A549 (cell line): ENCODE results near the gene CDC42BPB. TPM values are rescaled to one million over a fixed set of nuclear protein-coding genes. Genes with fewer than 3 reads are reported as not detected.

Source experiments
- ATAC-seq, 2 experiments: fragments of 200-7000 bp in 1 of 2; fragments of >200 bp in 1 of 2; cut with Nextera tagmentation in 1 of 2; cut with Tn5 transposase in 1 of 2; 3 replicates each; pipeline versions ENCODE4 v1.8.0 to v1.9.1; 2018 to 2020; ENCODE audit warnings: mild to moderate bottlenecking in 1 of 2, moderate library complexity in 1 of 2
- CTCF ChIA-PET: fragments of 300-600 bp; sonication (Branson Sonifier 250); formaldehyde crosslinking; extraction: SDS; loops from one replicate; lab custom pipeline; 2021; ENCODE audit warnings: antibody characterized with exemption, inconsistent platforms; lab: Yijun Ruan, JAX
- POLR2A ChIA-PET: fragments of 350-600 bp; formaldehyde crosslinking; extraction: SDS; loops from one replicate; lab custom pipeline; 2021; ENCODE audit warnings: antibody characterized with exemption, inconsistent platforms; lab: Yijun Ruan, JAX
- DNase-seq, 2 experiments: peaks; one replicate each; pipeline versions ENCODE4 v3.0.0 to v3.0.0-alpha.2; 2011 to 2016; ENCODE audit warnings: low read depth in 1 of 2, low spot score in 1 of 2
- FAIRE-seq: peaks from 2 replicates; lab custom pipeline; 2011; peaks lifted over from hg19 to GRCh38; lab: Jason Lieb, UNC
- H3K27ac ChIP-seq, 2 experiments: fragments of >200 bp; sonication (Bioruptor Twin); formaldehyde crosslinking; 3 replicates each; pipeline ENCODE4 v1.5.1; 2016 to 2017
- H3K4me1 ChIP-seq: fragments of >200 bp; sonication (Bioruptor Twin); formaldehyde crosslinking; 3 replicates; pipeline ENCODE4 v1.6.1; 2016
- H3K4me2 ChIP-seq: fragments of >200 bp; sonication (Bioruptor Twin); formaldehyde crosslinking; 3 replicates; pipeline ENCODE4 v1.6.1; 2016
- H3K4me3 ChIP-seq: fragments of >200 bp; sonication (Bioruptor Twin); formaldehyde crosslinking; 3 replicates; pipeline ENCODE4 v1.5.1; 2016
- H3K9me3 ChIP-seq: fragments of >200 bp; sonication (Bioruptor Twin); formaldehyde crosslinking; 3 replicates; pipeline ENCODE4 v1.6.1; 2016
- CHD2 ChIP-seq: fragments of 150-350 bp; IDR thresholded peaks from 2 replicates; pipeline ENCODE4 v1.6.1; 2014; ENCODE audit warnings: low read length; ENCODE audit not compliant: partially characterized antibody
- CHD4 ChIP-seq: fragments of 200-600 bp; sonication (generic); IDR thresholded peaks from 2 replicates; pipeline ENCODE4 v1.6.1; 2016; ENCODE audit warnings: antibody characterized with exemption, mild to moderate bottlenecking, borderline replicate concordance
- EP300 ChIP-seq, 2 experiments: fragments of >200 bp; sonication (Bioruptor Twin); formaldehyde crosslinking; IDR thresholded peaks; 2 replicates in 1 of 2; 3 replicates in 1 of 2; pipeline ENCODE4 v1.6.1; 2016 to 2017
- ESRRA ChIP-seq: fragments of 150-350 bp; IDR thresholded peaks from 2 replicates; pipeline ENCODE4 v1.6.1; 2014; ENCODE audit warnings: mild to moderate bottlenecking, low read length, borderline replicate concordance
- FOSL2 ChIP-seq, 2 experiments: fragments of 450-650 bp in 1 of 2; fragments of >200 bp in 1 of 2; sonication (Bioruptor Twin) in 1 of 2; formaldehyde crosslinking; IDR thresholded peaks; 2 replicates each; pipeline versions ENCODE4 v1.5.0 to v1.6.1; 2016 to 2020; ENCODE audit warnings: mild to moderate bottlenecking in 1 of 2, moderate library complexity in 1 of 2
- FOXS1 ChIP-seq: fragments of 250-450 bp; sonication (Bioruptor Pico); IDR thresholded peaks from 2 replicates; pipeline ENCODE4 v1.5.0; 2020; ENCODE audit warnings: mild to moderate bottlenecking, moderate library complexity
- HOXA7 ChIP-seq: fragments of 250-450 bp; sonication (Bioruptor Pico); IDR thresholded peaks from 2 replicates; pipeline ENCODE4 v1.5.0; 2020; ENCODE audit warnings: mild to moderate bottlenecking, moderate library complexity
- HOXB13 ChIP-seq: fragments of 250-450 bp; sonication (Bioruptor Pico); IDR thresholded peaks from 2 replicates; pipeline ENCODE4 v1.5.0; 2020; ENCODE audit warnings: low read depth, mild to moderate bottlenecking, moderate library complexity
- HOXB5 ChIP-seq: fragments of 250-450 bp; sonication (Bioruptor Pico); IDR thresholded peaks from 2 replicates; pipeline ENCODE4 v1.5.0; 2020; ENCODE audit warnings: mild to moderate bottlenecking, moderate library complexity
- KDM1A ChIP-seq: fragments of 200-600 bp; sonication (generic); IDR thresholded peaks from 2 replicates; pipeline ENCODE4 v1.6.1; 2016; ENCODE audit warnings: low read depth, mild to moderate bottlenecking
- KDM5A ChIP-seq: fragments of 200-600 bp; sonication (generic); IDR thresholded peaks from 2 replicates; pipeline ENCODE4 v1.6.1; 2016; ENCODE audit warnings: antibody characterized with exemption, mild to moderate bottlenecking
- MAZ ChIP-seq: fragments of 150-350 bp; IDR thresholded peaks from 2 replicates; pipeline ENCODE4 v1.6.1; 2014; ENCODE audit warnings: antibody characterized with exemption, low read depth, low read length, borderline replicate concordance
- PHF8 ChIP-seq: fragments of 200-600 bp; sonication (generic); IDR thresholded peaks from 2 replicates; pipeline ENCODE4 v1.6.1; 2016; ENCODE audit warnings: low read depth, mild to moderate bottlenecking, antibody characterized with exemption, moderate library complexity, borderline replicate concordance
- POLR2A ChIP-seq: IDR thresholded peaks from 2 replicates; pipeline ENCODE4 v1.6.1; 2012; ENCODE audit warnings: mild to moderate bottlenecking, low read length
- POLR2AphosphoS2 ChIP-seq: conservative IDR thresholded peaks from 2 replicates; pipeline ENCODE4 v1.6.1; 2012; ENCODE audit warnings: low read length, improper control_type of control experiment, inconsistent platforms
- RARB ChIP-seq: fragments of 250-450 bp; sonication (Bioruptor Pico); IDR thresholded peaks from 2 replicates; pipeline ENCODE4 v1.8.0; 2021; ENCODE audit warnings: mild to moderate bottlenecking, moderate library complexity
- RCOR1 ChIP-seq: fragments of 150-350 bp; IDR thresholded peaks from 2 replicates; pipeline ENCODE4 v1.6.1; 2014; ENCODE audit warnings: antibody characterized with exemption, low read length, low read depth
- RNF2 ChIP-seq: fragments of 200-600 bp; sonication (generic); IDR thresholded peaks from 2 replicates; pipeline ENCODE4 v1.6.1; 2016; ENCODE audit warnings: low read depth, mild to moderate bottlenecking, antibody characterized with exemption, moderate library complexity, borderline replicate concordance
- TFCP2L1 ChIP-seq: fragments of 250-450 bp; sonication (Bioruptor Pico); IDR thresholded peaks from 2 replicates; pipeline ENCODE4 v1.5.0; 2021; ENCODE audit warnings: mild to moderate bottlenecking
- WGBS: methylation state at CpG from one replicate; pipeline ENCODE4 v1.1.6; 2017; ENCODE audit errors: missing lambda C conversion rate; 5-methylcytosine and 5-hydroxymethylcytosine counted together
- polyA plus RNA-seq, 4 experiments: library from polyadenylated mRNA; depleted of rRNA in 3 of 4; stranded (reverse); fragments of >200 nt; fragmentation: RNase III in 1 of 4; extraction: RNeasy Plus Mini Kit Qiagen cat#74134 plus additional on column Dnase treatment in 1 of 4; gene quantifications; 2 replicates in 3 of 4; 3 replicates in 1 of 4; pipeline ENCODE4 v1.2.3, GENCODE V29; 2011 to 2017
- TF ChIP-seq, protein P1 (sequence below): fragments of 450-650 bp; IDR thresholded peaks from 2 replicates; pipeline ENCODE4 v1.6.1; 2014; ENCODE audit warnings: antibody characterized with exemption
- TF ChIP-seq, protein P2 (sequence below): fragments of >200 bp; sonication (Bioruptor Twin); formaldehyde crosslinking; IDR thresholded peaks from 3 replicates; pipeline ENCODE4 v1.5.1; 2016
- TF ChIP-seq, protein P3 (sequence below): fragments of 250-450 bp; sonication (Bioruptor Pico); IDR thresholded peaks from 2 replicates; pipeline ENCODE4 v1.5.0; 2021; ENCODE audit warnings: mild to moderate bottlenecking, moderate library complexity, borderline replicate concordance
- TF ChIP-seq, protein P4 (sequence below): fragments of 150-350 bp; IDR thresholded peaks from 2 replicates; pipeline ENCODE4 v1.6.1; 2014; ENCODE audit warnings: low read depth, mild to moderate bottlenecking, low read length

CDC42BPB gene
- polyA plus RNA-seq, 2 of the 4 experiments (the other 2 are of a cell fraction) = 56.4 to 57.1 TPM

DNA sequence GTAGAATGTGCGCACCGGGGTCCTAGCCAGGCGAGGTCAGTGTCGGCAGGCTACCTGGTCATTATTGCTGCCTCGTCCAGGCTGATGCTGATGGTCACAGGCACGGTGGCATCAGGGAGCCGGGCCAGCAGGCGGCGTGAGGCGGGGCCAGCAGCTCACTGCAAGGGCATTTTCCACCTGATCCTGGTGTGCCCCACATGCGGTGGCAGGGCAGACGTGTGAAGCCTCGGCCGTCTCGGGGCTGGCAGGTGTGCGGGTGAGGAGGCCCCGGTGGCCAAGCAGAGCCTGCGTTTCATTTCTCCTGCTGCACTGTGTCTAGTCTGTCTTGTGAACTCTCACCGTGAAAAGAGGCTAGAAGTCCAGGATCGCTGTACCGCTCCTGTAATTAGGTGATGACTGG lies 146.9 kb downstream of the CDC42BPB start:
- ChIA-PET CTCF (interaction anchor here (0.6 kb wide), 1 partner anchor 225 kb away, joined by 3 read pairs; no protein-coding TSS in a partner anchor), POLR2A (no interaction called here)
- no peak for TF ChIP-seq MAZ
- no peak for TF ChIP-seq EP300 (IDR thresholded peaks at IDR 0.05)
- TF ChIP-seq HOXB13 = no peak
- no peak for TF ChIP-seq HOXB5 (CRISPR knock-in tag)
- no peak for TF ChIP-seq RNF2
- no peak for TF ChIP-seq CHD2
- no peak for TF ChIP-seq RCOR1
- no peak for TF ChIP-seq POLR2AphosphoS2
- H3K4me2 ChIP-seq = no peak overlapping the region
- no peak overlapping the region for H3K4me3 ChIP-seq
- H3K9me3 ChIP-seq = no peaks in the 10 kb centered on the region
- no peak for ATAC-seq
- no peak for FAIRE-seq
- H3K27ac ChIP-seq = no peak overlapping the region
- WGBS = 92% methylated on average over 21 of the region's 21 CpGs
- no peak for DNase-seq
- no peaks in the 10 kb centered on the region for H3K4me1 ChIP-seq

DNA sequence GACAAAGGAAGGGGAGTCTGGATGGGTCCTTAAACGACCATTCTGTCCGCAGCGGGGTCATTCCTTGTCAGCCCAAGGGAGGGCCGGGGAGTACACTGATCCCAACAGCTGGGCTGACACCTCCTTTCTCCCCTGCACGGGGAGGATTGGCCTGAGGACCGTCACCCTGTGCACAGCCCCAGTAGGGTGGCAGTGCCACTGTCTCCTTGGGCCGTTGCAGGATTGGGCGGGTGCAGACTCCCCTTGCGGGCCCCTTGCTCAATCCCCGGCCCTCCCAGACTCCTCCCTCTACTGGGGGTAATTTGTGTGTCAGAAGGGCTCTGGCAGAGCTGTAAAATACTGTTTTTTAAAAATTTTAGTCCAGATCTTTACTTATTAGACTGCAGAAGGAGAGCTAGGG lies 147.4 kb downstream of the CDC42BPB start:
- DNase-seq (no peak), FAIRE-seq (no peak), ATAC-seq (no peak)
- no peaks in the 10 kb centered on the region for H3K9me3 ChIP-seq
- ChIA-PET POLR2A (no interaction called here), CTCF (interaction anchor here (0.6 kb wide), 1 partner anchor 224 kb away, joined by 3 read pairs; no protein-coding TSS in a partner anchor)
- H3K4me3 ChIP-seq = no peak overlapping the region
- no peaks in the 10 kb centered on the region for H3K4me1 ChIP-seq
- no peak overlapping the region for H3K4me2 ChIP-seq
- WGBS = 80% methylated on average over 6 of the region's 10 CpGs
- H3K27ac ChIP-seq = no peak overlapping the region
- TF ChIP-seq PHF8 (no peak), MAZ (no peak), EP300 (IDR thresholded peaks at IDR 0.05) (no peak), RNF2 (no peak), FOXS1 (CRISPR knock-in tag) (no peak), ESRRA (no peak), RARB (CRISPR knock-in tag) (no peak), POLR2A (no peak), HOXB13 (no peak), FOSL2 (IDR thresholded peaks at IDR 0.05) (no peak), FOSL2 (CRISPR knock-in tag; IDR thresholded peaks at IDR 0.05) (no peak), TFCP2L1 (CRISPR knock-in tag) (no peak), CHD4 (no peak)
- TF ChIP-seq, protein P1, sequence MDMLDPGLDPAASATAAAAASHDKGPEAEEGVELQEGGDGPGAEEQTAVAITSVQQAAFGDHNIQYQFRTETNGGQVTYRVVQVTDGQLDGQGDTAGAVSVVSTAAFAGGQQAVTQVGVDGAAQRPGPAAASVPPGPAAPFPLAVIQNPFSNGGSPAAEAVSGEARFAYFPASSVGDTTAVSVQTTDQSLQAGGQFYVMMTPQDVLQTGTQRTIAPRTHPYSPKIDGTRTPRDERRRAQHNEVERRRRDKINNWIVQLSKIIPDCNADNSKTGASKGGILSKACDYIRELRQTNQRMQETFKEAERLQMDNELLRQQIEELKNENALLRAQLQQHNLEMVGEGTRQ = no peak
- TF ChIP-seq, protein P2, sequence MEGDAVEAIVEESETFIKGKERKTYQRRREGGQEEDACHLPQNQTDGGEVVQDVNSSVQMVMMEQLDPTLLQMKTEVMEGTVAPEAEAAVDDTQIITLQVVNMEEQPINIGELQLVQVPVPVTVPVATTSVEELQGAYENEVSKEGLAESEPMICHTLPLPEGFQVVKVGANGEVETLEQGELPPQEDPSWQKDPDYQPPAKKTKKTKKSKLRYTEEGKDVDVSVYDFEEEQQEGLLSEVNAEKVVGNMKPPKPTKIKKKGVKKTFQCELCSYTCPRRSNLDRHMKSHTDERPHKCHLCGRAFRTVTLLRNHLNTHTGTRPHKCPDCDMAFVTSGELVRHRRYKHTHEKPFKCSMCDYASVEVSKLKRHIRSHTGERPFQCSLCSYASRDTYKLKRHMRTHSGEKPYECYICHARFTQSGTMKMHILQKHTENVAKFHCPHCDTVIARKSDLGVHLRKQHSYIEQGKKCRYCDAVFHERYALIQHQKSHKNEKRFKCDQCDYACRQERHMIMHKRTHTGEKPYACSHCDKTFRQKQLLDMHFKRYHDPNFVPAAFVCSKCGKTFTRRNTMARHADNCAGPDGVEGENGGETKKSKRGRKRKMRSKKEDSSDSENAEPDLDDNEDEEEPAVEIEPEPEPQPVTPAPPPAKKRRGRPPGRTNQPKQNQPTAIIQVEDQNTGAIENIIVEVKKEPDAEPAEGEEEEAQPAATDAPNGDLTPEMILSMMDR = no peak
- TF ChIP-seq, protein P3, sequence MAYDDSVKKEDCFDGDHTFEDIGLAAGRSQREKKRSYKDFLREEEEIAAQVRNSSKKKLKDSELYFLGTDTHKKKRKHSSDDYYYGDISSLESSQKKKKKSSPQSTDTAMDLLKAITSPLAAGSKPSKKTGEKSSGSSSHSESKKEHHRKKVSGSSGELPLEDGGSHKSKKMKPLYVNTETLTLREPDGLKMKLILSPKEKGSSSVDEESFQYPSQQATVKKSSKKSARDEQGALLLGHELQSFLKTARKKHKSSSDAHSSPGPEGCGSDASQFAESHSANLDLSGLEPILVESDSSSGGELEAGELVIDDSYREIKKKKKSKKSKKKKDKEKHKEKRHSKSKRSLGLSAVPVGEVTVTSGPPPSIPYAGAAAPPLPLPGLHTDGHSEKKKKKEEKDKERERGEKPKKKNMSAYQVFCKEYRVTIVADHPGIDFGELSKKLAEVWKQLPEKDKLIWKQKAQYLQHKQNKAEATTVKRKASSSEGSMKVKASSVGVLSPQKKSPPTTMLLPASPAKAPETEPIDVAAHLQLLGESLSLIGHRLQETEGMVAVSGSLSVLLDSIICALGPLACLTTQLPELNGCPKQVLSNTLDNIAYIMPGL (CRISPR knock-in tag) = no peak
- TF ChIP-seq, all 56 proteins: peak for 0

DNA sequence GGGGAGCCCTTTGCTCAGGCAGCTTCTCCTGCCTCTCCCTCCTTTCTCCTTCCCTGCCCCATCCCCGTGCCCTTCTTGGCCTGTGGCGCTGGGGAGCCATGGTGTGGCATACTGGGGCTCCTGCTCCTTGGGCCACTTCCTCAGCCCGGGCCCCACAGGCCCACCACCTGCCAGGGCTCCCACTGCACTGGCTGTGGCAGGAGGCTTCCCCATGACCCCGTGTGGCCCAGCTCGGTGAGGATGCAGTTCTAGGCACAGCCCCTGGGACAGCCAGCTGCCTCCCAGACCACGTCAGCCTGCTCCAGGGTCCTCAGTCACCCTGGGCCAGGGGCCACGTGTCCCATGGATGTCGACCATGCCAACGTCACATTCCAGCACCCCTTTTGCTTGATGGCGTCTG lies 147.9 kb downstream of the CDC42BPB start:
- CTCF ChIA-PET = interaction anchor here (1.2 kb wide), 1 partner anchor 214 kb away, joined by 3 read pairs; no protein-coding TSS in a partner anchor
- TF ChIP-seq, protein P4, sequence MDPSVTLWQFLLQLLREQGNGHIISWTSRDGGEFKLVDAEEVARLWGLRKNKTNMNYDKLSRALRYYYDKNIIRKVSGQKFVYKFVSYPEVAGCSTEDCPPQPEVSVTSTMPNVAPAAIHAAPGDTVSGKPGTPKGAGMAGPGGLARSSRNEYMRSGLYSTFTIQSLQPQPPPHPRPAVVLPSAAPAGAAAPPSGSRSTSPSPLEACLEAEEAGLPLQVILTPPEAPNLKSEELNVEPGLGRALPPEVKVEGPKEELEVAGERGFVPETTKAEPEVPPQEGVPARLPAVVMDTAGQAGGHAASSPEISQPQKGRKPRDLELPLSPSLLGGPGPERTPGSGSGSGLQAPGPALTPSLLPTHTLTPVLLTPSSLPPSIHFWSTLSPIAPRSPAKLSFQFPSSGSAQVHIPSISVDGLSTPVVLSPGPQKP = no peak
- TF ChIP-seq HOXB5 (CRISPR knock-in tag) = no peak
- no peak for TF ChIP-seq KDM5A
- TF ChIP-seq RARB (CRISPR knock-in tag) = no peak
- TF ChIP-seq HOXA7 = no peak
- TF ChIP-seq MAZ = no peak
- TF ChIP-seq KDM1A = no peak
- TF ChIP-seq, all 56 proteins: peak for 0
- no peak overlapping the region for H3K27ac ChIP-seq
- H3K9me3 ChIP-seq = no peaks in the 10 kb centered on the region
- H3K4me2 ChIP-seq = no peak overlapping the region
- DNase-seq (no peak), FAIRE-seq (no peak), ATAC-seq (no peak)
- POLR2A ChIA-PET = no interaction called here
- no peak overlapping the region for H3K4me3 ChIP-seq
- no peaks in the 10 kb centered on the region for H3K4me1 ChIP-seq
- 94% methylated on average over 6 of the region's 10 CpGs for WGBS
